Measurements from ENCODE around the gene EEIG1. TPM values are rescaled to one million over a fixed set of nuclear protein-coding genes. Genes with fewer than 3 reads are reported as not detected.

EEIG1 gene
- total and polyA plus RNA-seq, 12 donors, result 10.1 to 179 (median 53.8) TPM

GRCh38 chr9:127970401-127971313 is 10.1 kb downstream of the EEIG1 start:
- H3K9me3 ChIP-seq (replicated peaks in 1 of 3), result no peaks in the 10 kb centered on the region
- peak overlapping the region in 3 of 5 donors; percentile 91 to 95 (median 91) for H3K27ac ChIP-seq
- no peak for TF ChIP-seq CTCF (IDR thresholded peaks at IDR 0.05)
- TF ChIP-seq POLR2A (IDR thresholded peaks at IDR 0.05), result no peak
- peak in 3 of 7 donors; percentile 7 to 58 (median 22) for DNase-seq
- no peaks in the 10 kb centered on the region for H3K27me3 ChIP-seq
- intact Hi-C loops (cut with DNase I), result no loop called here
- peaks cover 91 to 100% of the 10 kb centered on the region in 2 donors for H3K4me1 ChIP-seq (replicated peaks in 1 of 2)
- WGBS, 4 donors, result 59 to 69% (median 65%) methylated on average over 11 to 16 of the region's 16 CpGs
- no peak overlapping the region for H3K4me3 ChIP-seq
- no peaks in the 10 kb centered on the region for H3K36me3 ChIP-seq (replicated peaks in 1 of 2)

GRCh38 chr9:127968700-127969383 is 11.9 kb downstream of the EEIG1 start:
- Histone ChIP-seq H3K36me3 (replicated peaks in 1 of 2) (no peaks in the 10 kb centered on the region), H3K4me1 (replicated peaks in 1 of 2) (peaks cover 91 to 100% of the 10 kb centered on the region in 2 donors), H3K27ac (peak overlapping the region; percentile 30 to 95 (median 91)), H3K9me3 (replicated peaks in 1 of 3) (no peaks in the 10 kb centered on the region), H3K27me3 (no peaks in the 10 kb centered on the region), H3K4me3 (no peak overlapping the region)
- peak in 1 of 2 donors; percentile 54 for TF ChIP-seq POLR2A (IDR thresholded peaks at IDR 0.05)
- no peak for TF ChIP-seq CTCF (IDR thresholded peaks at IDR 0.05)
- intact Hi-C loops (cut with DNase I), result no loop called here
- peak; percentile 79 to 96 (median 89) for DNase-seq
- 35 to 55% (median 41%) methylated on average over 5 to 10 of the region's 10 CpGs for WGBS, 4 donors

GRCh38 chr9:127968042-127968441 is 12.7 kb downstream of the EEIG1 start:
- Histone ChIP-seq H3K27me3 (no peaks in the 10 kb centered on the region), H3K27ac (peak overlapping the region; percentile 1 to 95 (median 91)), H3K36me3 (replicated peaks in 1 of 2) (no peaks in the 10 kb centered on the region), H3K4me3 (no peak overlapping the region), H3K4me1 (replicated peaks in 1 of 2) (peaks cover 91 to 100% of the 10 kb centered on the region in 2 donors), H3K9me3 (replicated peaks in 1 of 3) (no peaks in the 10 kb centered on the region)
- 48 to 100% (median 68%) methylated on average over 1 to 3 of the region's 3 CpGs for WGBS, 4 donors
- DNase-seq, result peak; percentile 58 to 83 (median 71)
- intact Hi-C loops (cut with DNase I), result no loop called here
- TF ChIP-seq POLR2A (IDR thresholded peaks at IDR 0.05) (no peak), CTCF (IDR thresholded peaks at IDR 0.05) (no peak)

GRCh38 chr9:127967151-127967809 is 13.5 kb downstream of the EEIG1 start:
- Histone ChIP-seq H3K36me3 (replicated peaks in 1 of 2) (no peaks in the 10 kb centered on the region), H3K27me3 (no peaks in the 10 kb centered on the region), H3K27ac (peak overlapping the region; percentile 35 to 95 (median 91)), H3K4me1 (replicated peaks in 1 of 2) (peaks cover 91 to 100% of the 10 kb centered on the region in 2 donors), H3K9me3 (replicated peaks in 1 of 3) (no peaks in the 10 kb centered on the region), H3K4me3 (no peak overlapping the region)
- 57 to 89% (median 61%) methylated on average over 3 to 9 of the region's 9 CpGs for WGBS, 4 donors
- TF ChIP-seq CTCF (IDR thresholded peaks at IDR 0.05), result no peak
- no peak for TF ChIP-seq POLR2A (IDR thresholded peaks at IDR 0.05)
- intact Hi-C loops (cut with DNase I), result no loop called here
- DNase-seq, result peak in 1 of 7 donors; percentile 14
